ENCODE results near the gene MAPKAP1. TPM values are rescaled to one million over a fixed set of nuclear protein-coding genes. Genes with fewer than 3 reads are reported as not detected.

Gene MAPKAP1
- total and polyA plus RNA-seq, 9 of the 15 experiments (the other 6 are each of a cell fraction or from before 2014, with no cell fraction given): 2.6 to 82.1 (median 61.1) TPM

GRCh38 chr9:125409217-125409636 is 297.8 kb downstream of the MAPKAP1 start (continued):
- no peak for TF ChIP-seq ARID3B (CRISPR knock-in tag; IDR thresholded peaks at IDR 0.05; ENCODE audit: borderline replicate concordance)
- TF ChIP-seq ZKSCAN1 (IDR thresholded peaks at IDR 0.05; ENCODE audit: low read depth, low read length): no peak
- TF ChIP-seq STAT6 (CRISPR knock-in tag; IDR thresholded peaks at IDR 0.05): no peak
- no peak for TF ChIP-seq MAFK (IDR thresholded peaks at IDR 0.05; ENCODE audit: low read length)
- no peak for TF ChIP-seq ZNF24 (IDR thresholded peaks at IDR 0.05)

All from K562 (cell line).